ENCODE results near the gene PCBP3. TPM values are rescaled to one million over a fixed set of nuclear protein-coding genes. Genes with fewer than 3 reads are reported as not detected.

PCBP3 gene
- total and polyA plus RNA-seq, 3 experiments from 2014 or later, result 0.31 to 0.38 (median 0.35) TPM

GRCh38 chr21:45724994-45725843 lies 81.7 kb downstream of the PCBP3 start:
- H3K27me3 ChIP-seq (ENCODE audit: insufficient read depth, low read length, poor library complexity, severe bottlenecking), result no peaks in the 10 kb centered on the region
- Mint-ChIP-seq H3K27me3 (peaks cover 0 to 8% of the 10 kb centered on the region in 2 donors), H3K4me1 (no peaks in the 10 kb centered on the region), H3K9me3 (no peaks in the 10 kb centered on the region), H3K36me3 (no peaks in the 10 kb centered on the region), H3K27ac (peak overlapping the region in 1 of 8 donors; percentile 54), H3K4me3 (no peak overlapping the region)
- DNase-seq, result no peak
- H3K36me3 ChIP-seq (ENCODE audit: insufficient read depth, low read length), result no peaks in the 10 kb centered on the region
- H3K4me1 ChIP-seq (ENCODE audit: insufficient read depth, low read length), result no peaks in the 10 kb centered on the region
- no peaks in the 10 kb centered on the region for H3K9me3 ChIP-seq (ENCODE audit: low read length)
- ChIA-PET POLR2A (no interaction called here), CTCF (interaction anchor here (0.7 kb wide), 1 partner anchor 338 kb away, joined by 6 read pairs; no protein-coding TSS in a partner anchor)
- no peak overlapping the region for H3K4me3 ChIP-seq (ENCODE audit: low read length)
- H3K27ac ChIP-seq (ENCODE audit: low read depth, low read length), result no peak overlapping the region

GRCh38 chr21:45725844-45726200 lies 82.3 kb downstream of the PCBP3 start:
- no peak overlapping the region for H3K27ac ChIP-seq (ENCODE audit: low read depth, low read length)
- H3K36me3 ChIP-seq (ENCODE audit: insufficient read depth, low read length), result no peaks in the 10 kb centered on the region
- H3K4me1 ChIP-seq (ENCODE audit: insufficient read depth, low read length), result no peaks in the 10 kb centered on the region
- Mint-ChIP-seq H3K36me3 (no peaks in the 10 kb centered on the region), H3K27me3 (peaks cover 0 to 8% of the 10 kb centered on the region in 2 donors), H3K27ac (no peak overlapping the region), H3K4me1 (no peaks in the 10 kb centered on the region), H3K9me3 (no peaks in the 10 kb centered on the region), H3K4me3 (no peak overlapping the region)
- no peak overlapping the region for H3K4me3 ChIP-seq (ENCODE audit: low read length)
- POLR2A ChIA-PET, result no interaction called here
- no peaks in the 10 kb centered on the region for H3K27me3 ChIP-seq (ENCODE audit: insufficient read depth, low read length, poor library complexity, severe bottlenecking)
- DNase-seq, result no peak
- no peaks in the 10 kb centered on the region for H3K9me3 ChIP-seq (ENCODE audit: low read length)
- CTCF ChIA-PET, result interaction anchor here (0.7 kb wide), 1 partner anchor 339 kb away, joined by 6 read pairs; no protein-coding TSS in a partner anchor

- Mint-ChIP-seq H3K36me3 (peaks cover 0 to 3% (median 0%) of the 10 kb centered on the region in 3 donors), H3K4me3 (no peak overlapping the region)
Observed at GRCh38 chr21:45726438-45726837, 82.9 kb downstream of the PCBP3 start.

GRCh38 chr21:45727390-45727789 lies 83.9 kb downstream of the PCBP3 start:
- ChIA-PET POLR2A (no interaction called here), CTCF (no interaction called here)
- Mint-ChIP-seq H3K4me3 (no peak overlapping the region), H3K27ac (peak overlapping the region in 1 of 8 donors; percentile 39), H3K27me3 (peaks cover 0 to 10% of the 10 kb centered on the region in 2 donors), H3K4me1 (no peaks in the 10 kb centered on the region), H3K9me3 (peaks cover 0 to 2% (median 0%) of the 10 kb centered on the region in 5 donors), H3K36me3 (peaks cover 0 to 6% (median 0%) of the 10 kb centered on the region in 3 donors)
- no peaks in the 10 kb centered on the region for H3K9me3 ChIP-seq (ENCODE audit: low read length)
- H3K36me3 ChIP-seq (ENCODE audit: insufficient read depth, low read length), result no peaks in the 10 kb centered on the region
- no peaks in the 10 kb centered on the region for H3K27me3 ChIP-seq (ENCODE audit: insufficient read depth, low read length, poor library complexity, severe bottlenecking)
- H3K27ac ChIP-seq (ENCODE audit: low read depth, low read length), result no peak overlapping the region
- no peaks in the 10 kb centered on the region for H3K4me1 ChIP-seq (ENCODE audit: insufficient read depth, low read length)
- DNase-seq, result no peak
- no peak overlapping the region for H3K4me3 ChIP-seq (ENCODE audit: low read length)

More at GRCh38 chr21:45726438-45726837, 82.9 kb downstream of the PCBP3 start:
- Mint-ChIP-seq H3K27ac (peak overlapping the region in 1 of 8 donors; percentile 83), H3K4me1 (no peaks in the 10 kb centered on the region), H3K9me3 (no peaks in the 10 kb centered on the region), H3K27me3 (peaks cover 0 to 13% of the 10 kb centered on the region in 2 donors)
- no peaks in the 10 kb centered on the region for H3K36me3 ChIP-seq (ENCODE audit: insufficient read depth, low read length)
- H3K27ac ChIP-seq (ENCODE audit: low read depth, low read length), result no peak overlapping the region
- no peaks in the 10 kb centered on the region for H3K9me3 ChIP-seq (ENCODE audit: low read length)
- H3K4me1 ChIP-seq (ENCODE audit: insufficient read depth, low read length), result no peaks in the 10 kb centered on the region
- H3K27me3 ChIP-seq (ENCODE audit: insufficient read depth, low read length, poor library complexity, severe bottlenecking), result no peaks in the 10 kb centered on the region
- POLR2A ChIA-PET, result no interaction called here
- DNase-seq, result no peak
- no peak overlapping the region for H3K4me3 ChIP-seq (ENCODE audit: low read length)
- CTCF ChIA-PET, result no interaction called here

- Mint-ChIP-seq H3K4me1 (peaks cover 0 to 2% (median 0%) of the 10 kb centered on the region in 3 donors), H3K36me3 (peaks cover 0 to 10% (median 0%) of the 10 kb centered on the region in 3 donors), H3K27me3 (peaks cover 20 to 24% of the 10 kb centered on the region in 2 donors), H3K27ac (no peak overlapping the region), H3K9me3 (peaks cover 0 to 6% (median 1%) of the 10 kb centered on the region in 5 donors), H3K4me3 (no peak overlapping the region)
- Histone ChIP-seq H3K4me1 (ENCODE audit: insufficient read depth, low read length) (no peaks in the 10 kb centered on the region), H3K9me3 (ENCODE audit: low read length) (no peaks in the 10 kb centered on the region), H3K36me3 (ENCODE audit: insufficient read depth, low read length) (no peaks in the 10 kb centered on the region), H3K4me3 (ENCODE audit: low read length) (no peak overlapping the region), H3K27me3 (ENCODE audit: insufficient read depth, low read length, poor library complexity, severe bottlenecking) (peaks cover 6% of the 10 kb centered on the region), H3K27ac (ENCODE audit: low read depth, low read length) (no peak overlapping the region)
- CTCF ChIA-PET, result no interaction called here
- no peak for DNase-seq
- POLR2A ChIA-PET, result no interaction called here
Observed at GRCh38 chr21:45735259-45736000, 91.9 kb downstream of the PCBP3 start.

GRCh38 chr21:45736042-45736689 lies 92.6 kb downstream of the PCBP3 start:
- Mint-ChIP-seq H3K4me1 (peaks cover 0 to 2% (median 0%) of the 10 kb centered on the region in 3 donors), H3K9me3 (peaks cover 0 to 6% (median 1%) of the 10 kb centered on the region in 5 donors), H3K4me3 (no peak overlapping the region), H3K27me3 (peaks cover 20 to 22% of the 10 kb centered on the region in 2 donors), H3K27ac (no peak overlapping the region), H3K36me3 (peaks cover 0 to 9% (median 0%) of the 10 kb centered on the region in 3 donors)
- Histone ChIP-seq H3K27me3 (ENCODE audit: insufficient read depth, low read length, poor library complexity, severe bottlenecking) (peaks cover 6% of the 10 kb centered on the region), H3K4me1 (ENCODE audit: insufficient read depth, low read length) (no peaks in the 10 kb centered on the region), H3K36me3 (ENCODE audit: insufficient read depth, low read length) (no peaks in the 10 kb centered on the region), H3K9me3 (ENCODE audit: low read length) (no peaks in the 10 kb centered on the region), H3K4me3 (ENCODE audit: low read length) (no peak overlapping the region), H3K27ac (ENCODE audit: low read depth, low read length) (no peak overlapping the region)
- CTCF ChIA-PET, result no interaction called here
- DNase-seq, result no peak
- POLR2A ChIA-PET, result no interaction called here

- Histone ChIP-seq H3K9me3 (ENCODE audit: low read length) (no peaks in the 10 kb centered on the region), H3K27me3 (ENCODE audit: insufficient read depth, low read length, poor library complexity, severe bottlenecking) (peaks cover 6% of the 10 kb centered on the region), H3K4me1 (ENCODE audit: insufficient read depth, low read length) (no peaks in the 10 kb centered on the region), H3K36me3 (ENCODE audit: insufficient read depth, low read length) (no peaks in the 10 kb centered on the region), H3K4me3 (ENCODE audit: low read length) (no peak overlapping the region), H3K27ac (ENCODE audit: low read depth, low read length) (no peak overlapping the region)
- H3K4me1 Mint-ChIP-seq, result peaks cover 0 to 2% (median 0%) of the 10 kb centered on the region in 3 donors
- ChIA-PET POLR2A (no interaction called here), CTCF (no interaction called here)
- H3K36me3 Mint-ChIP-seq, result peaks cover 0 to 4% (median 0%) of the 10 kb centered on the region in 3 donors
- DNase-seq, result no peak
- H3K27me3 Mint-ChIP-seq, result peaks cover 17 to 20% of the 10 kb centered on the region in 2 donors
- no peak overlapping the region for H3K27ac Mint-ChIP-seq
- H3K9me3 Mint-ChIP-seq, result peaks cover 0 to 4% (median 0%) of the 10 kb centered on the region in 5 donors
- H3K4me3 Mint-ChIP-seq, result no peak overlapping the region
Observed at GRCh38 chr21:45736690-45737484, 93.4 kb downstream of the PCBP3 start.
